Testis (tissue), 3 donors: ENCODE measurements around the gene SETD3. TPM values are rescaled to one million over a fixed set of nuclear protein-coding genes. Genes with fewer than 3 reads are reported as not detected.

Experiments used
- DNase-seq: peaks from one replicate; pipeline ENCODE4 v3.0.0-alpha.2; 2019
- H3K27ac ChIP-seq, 2 donors: fragments of 200-600 bp; sonication (generic); one replicate each; pipeline ENCODE4 v1.5.1; 2019
- H3K27me3 ChIP-seq: fragments of 200-600 bp; sonication (generic); one replicate; pipeline ENCODE4 v1.5.1; 2019
- H3K36me3 ChIP-seq: fragments of 200-600 bp; sonication (generic); one replicate; pipeline ENCODE4 v1.5.1; 2017; ENCODE audit warnings: low read depth; ENCODE audit errors: missing control alignments
- H3K4me1 ChIP-seq: fragments of 200-600 bp; sonication (generic); one replicate; pipeline ENCODE4 v1.5.1; 2019
- H3K4me3 ChIP-seq, 2 donors: fragments of 200-600 bp; sonication (generic); one replicate each; pipeline ENCODE4 v1.5.1; 2017 to 2019
- H3K9me3 ChIP-seq: fragments of 200-600 bp; sonication (generic); one replicate; pipeline ENCODE4 v1.5.1; 2017
- CTCF ChIP-seq, 3 experiments: fragments of 450-650 bp in 2 of 3; fragments of 200-600 bp in 1 of 3; sonication (generic) in 1 of 3; IDR thresholded peaks; one replicate each; pipeline ENCODE4 v1.5.1; 2016 to 2019; ENCODE audit warnings: antibody characterized with exemption in 3 of 3, mild to moderate bottlenecking in 2 of 3, moderate library complexity in 1 of 3
- POLR2A ChIP-seq: fragments of 450-650 bp; IDR thresholded peaks from one replicate; pipeline ENCODE4 v1.6.1; 2017; ENCODE audit warnings: antibody characterized with exemption, mild to moderate bottlenecking, moderate library complexity
- WGBS, 2 donors: methylation state at CpG; one replicate each; pipeline ENCODE4 v1.1.5; 2018; 5-methylcytosine and 5-hydroxymethylcytosine counted together
- intact Hi-C: fragments of 100-400 bp; cut with DNase I; formaldehyde crosslinking; loops from one replicate; pipeline ENCODE4 v1.15.1; 2023; ENCODE audit warnings: low total_unique reads
- polyA plus RNA-seq: library from polyadenylated mRNA; stranded (reverse); fragments of 350-450 nt; fragmentation: Illumina TruSeq; extraction: RNeasy Lipid Tissue Mini Kit (QIAGEN cat#74804); gene quantifications from one replicate; pipeline ENCODE4 v1.2.3, GENCODE V29; 2014; ENCODE audit warnings: low read depth, low replicate concordance; ENCODE audit not compliant: insufficient read depth
- total RNA-seq, 2 donors: library from RNA; depleted of rRNA; stranded (reverse); fragments of >200 nt; gene quantifications; one replicate each; pipeline ENCODE4 v1.2.3, GENCODE V29; 2016

SETD3 gene
- total and polyA plus RNA-seq, 3 donors from 2014 or later: 135 to 186 (median 160) TPM

GRCh38 chr14:99514552-99515300, 34.1 kb upstream of the SETD3 start:
- no peak for DNase-seq
- H3K36me3 ChIP-seq: no peaks in the 10 kb centered on the region

GRCh38 chr14:99513946-99514551, 33.4 kb upstream of the SETD3 start:
- Histone ChIP-seq H3K4me1 (peaks cover 41% of the 10 kb centered on the region), H3K27me3 (no peaks in the 10 kb centered on the region), H3K27ac (peak overlapping the region; percentile 42 to 85), H3K9me3 (no peaks in the 10 kb centered on the region), H3K4me3 (no peak overlapping the region), H3K36me3 (no peaks in the 10 kb centered on the region)
- intact Hi-C loops: no loop called here
- no peak for TF ChIP-seq CTCF (IDR thresholded peaks at IDR 0.05)
- no peak for TF ChIP-seq POLR2A
- WGBS, 2 donors: 66 to 70% methylated on average over 2 to 13 of the region's 13 CpGs
- peak; percentile 12 for DNase-seq

More at GRCh38 chr14:99514552-99515300, 34.1 kb upstream of the SETD3 start:
- no peaks in the 10 kb centered on the region for H3K9me3 ChIP-seq
- intact Hi-C loops: no loop called here
- no peak overlapping the region for H3K4me3 ChIP-seq
- 87 to 92% methylated on average over 5 to 19 of the region's 20 CpGs for WGBS, 2 donors
- TF ChIP-seq POLR2A (no peak), CTCF (IDR thresholded peaks at IDR 0.05) (no peak)
- peak overlapping the region; percentile 42 to 85 for H3K27ac ChIP-seq
- peaks cover 41% of the 10 kb centered on the region for H3K4me1 ChIP-seq
- no peaks in the 10 kb centered on the region for H3K27me3 ChIP-seq

GRCh38 chr14:99513183-99513694, 32.6 kb upstream of the SETD3 start:
- intact Hi-C loops: no loop called here
- no peaks in the 10 kb centered on the region for H3K9me3 ChIP-seq
- TF ChIP-seq POLR2A (no peak), CTCF (IDR thresholded peaks at IDR 0.05) (no peak)
- WGBS, 2 donors: 87% methylated on average over 15 of the region's 15 CpGs; no CpG with 5 or more reads in 1 of the 2 donors
- H3K27me3 ChIP-seq: no peaks in the 10 kb centered on the region
- no peak for DNase-seq
- H3K4me1 ChIP-seq: peaks cover 36% of the 10 kb centered on the region
- H3K36me3 ChIP-seq: no peaks in the 10 kb centered on the region
- H3K27ac ChIP-seq: peak overlapping the region; percentile 42 to 85
- no peak overlapping the region for H3K4me3 ChIP-seq

GRCh38 chr14:99512571-99513182, 32.0 kb upstream of the SETD3 start:
- Histone ChIP-seq H3K36me3 (no peaks in the 10 kb centered on the region), H3K27me3 (no peaks in the 10 kb centered on the region), H3K9me3 (no peaks in the 10 kb centered on the region), H3K4me1 (peaks cover 36% of the 10 kb centered on the region), H3K27ac (peak overlapping the region; percentile 42 to 85), H3K4me3 (no peak overlapping the region)
- 74 to 87% methylated on average over 15 to 16 of the region's 16 CpGs for WGBS, 2 donors
- no peak for TF ChIP-seq CTCF (IDR thresholded peaks at IDR 0.05)
- TF ChIP-seq POLR2A: no peak
- DNase-seq: no peak
- intact Hi-C loops: no loop called here
